ENCODE results near the gene PBRM1. TPM values are rescaled to one million over a fixed set of nuclear protein-coding genes. Genes with fewer than 3 reads are reported as not detected.
A peak's percentile ranks its signal among the peaks of the same experiment; 100 is the strongest.

Gene PBRM1
- total RNA-seq, 1 experiment from 2014 or later = 74.2 TPM

GRCh38 chr3:52704611-52705437, 19.1 kb upstream of the PBRM1 start:
- no peaks in the 10 kb centered on the region; the same call in 1 of the 2 replicates for H3K4me1 ChIP-seq (ENCODE audit: insufficient read depth, low read length)
- H3K4me3 Mint-ChIP-seq = peak overlapping the region; percentile 96 to 97
- H3K56ac ChIP-seq (ENCODE audit: insufficient read length, low read depth, low read length) = no peak overlapping the region
- peak overlapping the region in 2 of 3 experiments; percentile 81 to 84; a peak in 4 of 7 replicates for H3K27ac Mint-ChIP-seq
- no peak overlapping the region for H4K91ac ChIP-seq (ENCODE audit: insufficient read length, low read depth, low read length)
- no peak overlapping the region for H2BK120ac ChIP-seq (ENCODE audit: low read depth, low read length, poor library complexity, severe bottlenecking)
- no peak overlapping the region for H4K5ac ChIP-seq (ENCODE audit: insufficient read length, low read depth, low read length)
- H3K36me3 Mint-ChIP-seq (ENCODE audit: insufficient read depth in 1 of 3, low read depth in 3 of 3) = peaks cover 7 to 17% (median 13%) of the 10 kb centered on the region in 3 experiments; a peak in 6 of 7 replicates
- DNase-seq = no peak
- no peaks in the 10 kb centered on the region for H3K27me3 Mint-ChIP-seq (ENCODE audit: low read depth)
- H3K4ac ChIP-seq (ENCODE audit: low read depth, low read length) = no peak overlapping the region
- peaks cover 12% of the 10 kb centered on the region for H3K23me2 ChIP-seq (ENCODE audit: insufficient read length, low read depth, low read length, poor library complexity, severe bottlenecking)
- peaks cover 3% of the 10 kb centered on the region; the same call in 1 of the 2 replicates for H3K79me2 ChIP-seq (ENCODE audit: insufficient read depth, low read length)
- H2BK20ac ChIP-seq (ENCODE audit: low read depth, low read length, poor library complexity, severe bottlenecking) = no peak overlapping the region
- H3K4me1 Mint-ChIP-seq = peaks cover 15% of the 10 kb centered on the region in 2 experiments
- H2BK12ac ChIP-seq (ENCODE audit: insufficient read length, low read depth, low read length) = no peak overlapping the region
- H2AFZ ChIP-seq (ENCODE audit: low read length) = no peak overlapping the region
- H4K8ac ChIP-seq (replicated peaks; ENCODE audit: insufficient read length, low read depth, low read length) = no peak overlapping the region
- H3K27ac ChIP-seq (ENCODE audit: insufficient read length, low read depth, low read length) = no peak overlapping the region
- no peaks in the 10 kb centered on the region for H4K20me1 ChIP-seq (ENCODE audit: control insufficient read depth, insufficient read depth, insufficient read length)
- H2BK5ac ChIP-seq (ENCODE audit: insufficient read length, low read length) = no peak overlapping the region
- H3K9me3 ChIP-seq (ENCODE audit: control insufficient read depth, low read depth, low read length) = no peaks in the 10 kb centered on the region
- no peak overlapping the region for H3T11ph ChIP-seq (ENCODE audit: low read length)
- no peak overlapping the region for H3K14ac ChIP-seq (ENCODE audit: insufficient read depth, low read length)
- H3K79me1 ChIP-seq (ENCODE audit: insufficient read depth, low read depth, low read length, poor library complexity, severe bottlenecking) = no peaks in the 10 kb centered on the region
- WGBS (ENCODE audit: extremely low coverage, insufficient read length, low lambda C conversion rate) = no CpG with 5 or more reads among the region's 22 CpGs
- peak overlapping the region; percentile 45 for H3K9ac ChIP-seq (ENCODE audit: extremely low read depth, insufficient read length, low read length)
- H2BK15ac ChIP-seq (ENCODE audit: low read depth, low read length) = no peak overlapping the region
- no peaks in the 10 kb centered on the region for H3K27me3 ChIP-seq (ENCODE audit: insufficient read depth, low read length)
- H3K4me2 ChIP-seq (ENCODE audit: insufficient read depth, insufficient read length, low read length) = peak overlapping the region; percentile 87
- H3K9me3 Mint-ChIP-seq = no peaks in the 10 kb centered on the region; a peak in 1 of 5 replicates
- no peak overlapping the region for H3K23ac ChIP-seq (ENCODE audit: insufficient read length, low read depth, low read length)
- H2AK5ac ChIP-seq (ENCODE audit: insufficient read length, low read length) = no peak overlapping the region
- H3K18ac ChIP-seq (ENCODE audit: insufficient read length, low read depth, low read length) = no peak overlapping the region
- TF ChIP-seq, protein P1, sequence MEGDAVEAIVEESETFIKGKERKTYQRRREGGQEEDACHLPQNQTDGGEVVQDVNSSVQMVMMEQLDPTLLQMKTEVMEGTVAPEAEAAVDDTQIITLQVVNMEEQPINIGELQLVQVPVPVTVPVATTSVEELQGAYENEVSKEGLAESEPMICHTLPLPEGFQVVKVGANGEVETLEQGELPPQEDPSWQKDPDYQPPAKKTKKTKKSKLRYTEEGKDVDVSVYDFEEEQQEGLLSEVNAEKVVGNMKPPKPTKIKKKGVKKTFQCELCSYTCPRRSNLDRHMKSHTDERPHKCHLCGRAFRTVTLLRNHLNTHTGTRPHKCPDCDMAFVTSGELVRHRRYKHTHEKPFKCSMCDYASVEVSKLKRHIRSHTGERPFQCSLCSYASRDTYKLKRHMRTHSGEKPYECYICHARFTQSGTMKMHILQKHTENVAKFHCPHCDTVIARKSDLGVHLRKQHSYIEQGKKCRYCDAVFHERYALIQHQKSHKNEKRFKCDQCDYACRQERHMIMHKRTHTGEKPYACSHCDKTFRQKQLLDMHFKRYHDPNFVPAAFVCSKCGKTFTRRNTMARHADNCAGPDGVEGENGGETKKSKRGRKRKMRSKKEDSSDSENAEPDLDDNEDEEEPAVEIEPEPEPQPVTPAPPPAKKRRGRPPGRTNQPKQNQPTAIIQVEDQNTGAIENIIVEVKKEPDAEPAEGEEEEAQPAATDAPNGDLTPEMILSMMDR (conservative IDR thresholded peaks at IDR 0.05) = no peak

Measured in H9 (cell line).